H9 (cell line): ENCODE data around the gene USP6NL. TPM values are rescaled to one million over a fixed set of nuclear protein-coding genes. Genes with fewer than 3 reads are reported as not detected.

Source experiments
- DNase-seq: peaks from one replicate; pipeline ENCODE4 v3.0.0-alpha.2; 2017
- H2AFZ ChIP-seq: one replicate; pipeline ENCODE4 v1.6.1; 2013; ENCODE audit warnings: mild to moderate bottlenecking, low read length, control low read depth, moderate library complexity
- H2AK5ac ChIP-seq: 2 replicates; pipeline ENCODE4 v1.6.1; 2013; ENCODE audit warnings: low read length, control low read depth, mixed read lengths; ENCODE audit not compliant: insufficient read length
- H2BK120ac ChIP-seq: one replicate; pipeline ENCODE4 v1.6.1; 2013; ENCODE audit warnings: low read depth, mild to moderate bottlenecking, low read length, control low read depth, inconsistent platforms; ENCODE audit not compliant: poor library complexity, severe bottlenecking
- H2BK12ac ChIP-seq: 2 replicates; pipeline ENCODE4 v1.6.1; 2013; ENCODE audit warnings: low read length, control low read depth, mixed read lengths, low read depth; ENCODE audit not compliant: insufficient read length
- H2BK15ac ChIP-seq: 2 replicates; pipeline ENCODE4 v1.6.1; 2013; ENCODE audit warnings: low read depth, low read length, control low read depth
- H2BK20ac ChIP-seq: one replicate; pipeline ENCODE4 v1.6.1; 2013; ENCODE audit warnings: low read depth, mild to moderate bottlenecking, low read length, control low read depth, inconsistent platforms; ENCODE audit not compliant: poor library complexity, severe bottlenecking
- H2BK5ac ChIP-seq: 2 replicates; pipeline ENCODE4 v1.6.1; 2013; ENCODE audit warnings: low read length, control low read depth, mixed read lengths; ENCODE audit not compliant: insufficient read length
- H3K14ac ChIP-seq: 2 replicates; pipeline ENCODE4 v1.6.1; 2013; ENCODE audit warnings: low read length, control low read depth; ENCODE audit not compliant: insufficient read depth
- H3K18ac ChIP-seq: 2 replicates; pipeline ENCODE4 v1.6.1; 2013; ENCODE audit warnings: low read depth, mild to moderate bottlenecking, mixed read lengths, low read length, control low read depth; ENCODE audit not compliant: insufficient read length
- H3K23ac ChIP-seq: 2 replicates; pipeline ENCODE4 v1.6.1; 2013; ENCODE audit warnings: low read length, control low read depth, mixed read lengths, low read depth; ENCODE audit not compliant: insufficient read length
- H3K23me2 ChIP-seq: 2 replicates; pipeline ENCODE4 v1.6.1; 2013; ENCODE audit warnings: low read depth, mild to moderate bottlenecking, mixed read lengths, low read length, control low read depth; ENCODE audit not compliant: insufficient read length, poor library complexity, severe bottlenecking
- H3K27ac ChIP-seq: 2 replicates; pipeline ENCODE4 v1.5.1; 2013; ENCODE audit warnings: low read length, control low read depth, mixed read lengths, low read depth; ENCODE audit not compliant: insufficient read length
- H3K27me3 ChIP-seq: 2 replicates; pipeline ENCODE4 v1.6.1; 2013; ENCODE audit warnings: low read length, control low read depth, inconsistent platforms; ENCODE audit not compliant: insufficient read depth
- H3K4ac ChIP-seq: 2 replicates; pipeline ENCODE4 v1.6.1; 2013; ENCODE audit warnings: low read depth, mild to moderate bottlenecking, control low read depth, inconsistent platforms, low read length, moderate library complexity
- H3K4me1 ChIP-seq: 2 replicates; pipeline ENCODE4 v1.6.1; 2013; ENCODE audit warnings: low read length, control low read depth, inconsistent platforms; ENCODE audit not compliant: insufficient read depth
- H3K4me2 ChIP-seq: 2 replicates; pipeline ENCODE4 v1.6.1; 2013; ENCODE audit warnings: low read length, control low read depth, mixed read lengths; ENCODE audit not compliant: insufficient read length, insufficient read depth
- H3K56ac ChIP-seq: 2 replicates; pipeline ENCODE4 v1.6.1; 2013; ENCODE audit warnings: low read depth, mild to moderate bottlenecking, mixed read lengths, low read length, control low read depth; ENCODE audit not compliant: insufficient read length
- H3K79me1 ChIP-seq: 2 replicates; pipeline ENCODE4 v1.6.1; 2013; ENCODE audit warnings: low read depth, mild to moderate bottlenecking, moderate library complexity, low read length, control low read depth, inconsistent platforms; ENCODE audit not compliant: insufficient read depth, poor library complexity, severe bottlenecking
- H3K79me2 ChIP-seq: 2 replicates; pipeline ENCODE4 v1.6.1; 2013; ENCODE audit warnings: low read length, control low read depth, inconsistent platforms; ENCODE audit not compliant: insufficient read depth
- H3K9ac ChIP-seq: 2 replicates; pipeline ENCODE4 v1.6.1; 2013; ENCODE audit warnings: low read length, control low read depth, mixed read lengths; ENCODE audit not compliant: insufficient read length; ENCODE audit errors: extremely low read depth
- H3K9me3 ChIP-seq: one replicate; pipeline ENCODE4 v1.6.1; 2013; ENCODE audit warnings: low read depth, low read length, inconsistent platforms; ENCODE audit not compliant: control insufficient read depth
- H3T11ph ChIP-seq: one replicate; pipeline ENCODE4 v1.6.1; 2013; ENCODE audit warnings: mild to moderate bottlenecking, low read length, control low read depth, inconsistent platforms
- H4K20me1 ChIP-seq: one replicate; pipeline ENCODE4 v1.6.1; 2013; ENCODE audit not compliant: control insufficient read depth, insufficient read length, insufficient read depth
- H4K5ac ChIP-seq: 2 replicates; pipeline ENCODE4 v1.6.1; 2013; ENCODE audit warnings: low read depth, mild to moderate bottlenecking, mixed read lengths, low read length, control low read depth; ENCODE audit not compliant: insufficient read length
- H4K8ac ChIP-seq: replicated peaks from 2 replicates; pipeline ENCODE4 v1.6.1; 2013; ENCODE audit warnings: low read length, control low read depth, mixed read lengths, low read depth; ENCODE audit not compliant: insufficient read length
- H4K91ac ChIP-seq: 2 replicates; pipeline ENCODE4 v1.6.1; 2013; ENCODE audit warnings: low read depth, mild to moderate bottlenecking, moderate library complexity, mixed read lengths, low read length, control low read depth; ENCODE audit not compliant: insufficient read length
- H3K27ac Mint-ChIP-seq, 3 experiments: 2 replicates in 2 of 3; 3 replicates in 1 of 3; pipeline ENCODE4 v1.8.0; 2020 to 2021; ENCODE audit warnings: mixed read lengths in 3 of 3, mild to moderate bottlenecking in 1 of 3, moderate library complexity in 1 of 3
- H3K27me3 Mint-ChIP-seq: 2 replicates; pipeline ENCODE4 v1.8.0; 2021; ENCODE audit warnings: low read depth, mild to moderate bottlenecking, moderate library complexity, mixed read lengths
- H3K36me3 Mint-ChIP-seq, 3 experiments: 2 replicates in 2 of 3; 3 replicates in 1 of 3; pipeline ENCODE4 v1.8.0; 2020 to 2021; ENCODE audit warnings: low read depth in 3 of 3, mixed read lengths in 3 of 3; ENCODE audit not compliant: insufficient read depth in 1 of 3
- H3K4me1 Mint-ChIP-seq, 2 experiments: 2 replicates each; pipeline ENCODE4 v1.8.0; 2020; ENCODE audit warnings: mixed read lengths in 2 of 2
- H3K4me3 Mint-ChIP-seq, 2 experiments: 2 replicates in 1 of 2; 3 replicates in 1 of 2; pipeline ENCODE4 v1.8.0; 2020 to 2021; ENCODE audit warnings: mild to moderate bottlenecking in 2 of 2, mixed read lengths in 2 of 2, moderate library complexity in 1 of 2
- H3K9me3 Mint-ChIP-seq, 2 experiments: 2 replicates in 1 of 2; 3 replicates in 1 of 2; pipeline ENCODE4 v1.8.0; 2020; ENCODE audit warnings: mild to moderate bottlenecking in 2 of 2, mixed read lengths in 2 of 2, moderate library complexity in 1 of 2
- CTCF ChIP-seq: fragments of 200-600 bp; sonication (generic); conservative IDR thresholded peaks from 3 replicates; pipeline ENCODE4 v1.8.0; 2021; ENCODE audit warnings: antibody characterized with exemption, mild to moderate bottlenecking
- WGBS: extraction: QIAGEN DNeasy Blood & Tissue Kit; methylation state at CpG from one replicate; pipeline ENCODE4 v1.1.7; 2013; ENCODE audit warnings: missing lambda C conversion rate, low lambda C conversion rate, mixed read lengths; ENCODE audit not compliant: insufficient read length; ENCODE audit errors: extremely low coverage; 5-methylcytosine and 5-hydroxymethylcytosine counted together
- total RNA-seq: library from RNA; stranded (reverse); gene quantifications from 2 replicates; pipeline ENCODE4 v1.2.1, GENCODE V29; 2021

The USP6NL gene
- total RNA-seq, 1 experiment from 2014 or later: 28.3 TPM

GRCh38 chr10:11588873-11589574, 22.4 kb downstream of the USP6NL start:
- no peak overlapping the region for H3K4me2 ChIP-seq
- WGBS: no CpG with 5 or more reads among the region's 3 CpGs
- H3K23ac ChIP-seq: no peak overlapping the region
- H3K79me1 ChIP-seq: peaks cover 13% of the 10 kb centered on the region
- H2AFZ ChIP-seq: no peak overlapping the region
- no peaks in the 10 kb centered on the region for H3K4me1 ChIP-seq
- H3K9ac ChIP-seq: no peak overlapping the region
- peaks cover 9% of the 10 kb centered on the region for H3K79me2 ChIP-seq
- no peaks in the 10 kb centered on the region for H3K9me3 ChIP-seq
- H2BK15ac ChIP-seq: no peak overlapping the region
- no peak overlapping the region for H2BK12ac ChIP-seq
- H3K27me3 ChIP-seq: no peaks in the 10 kb centered on the region
- peaks cover 7 to 13% of the 10 kb centered on the region in 2 experiments for H3K9me3 Mint-ChIP-seq
- H3K14ac ChIP-seq: no peak overlapping the region
- no peaks in the 10 kb centered on the region for H3K23me2 ChIP-seq
- H2BK120ac ChIP-seq: no peak overlapping the region
- peaks cover 20 to 28% of the 10 kb centered on the region in 2 experiments for H3K4me1 Mint-ChIP-seq
- H3K27me3 Mint-ChIP-seq: no peaks in the 10 kb centered on the region
- H3K18ac ChIP-seq: no peak overlapping the region
- no peak overlapping the region for H3T11ph ChIP-seq
- H3K56ac ChIP-seq: no peak overlapping the region
- no peak overlapping the region for H3K4ac ChIP-seq
- no peak overlapping the region for H3K4me3 Mint-ChIP-seq
- TF ChIP-seq CTCF: no peak
- H4K5ac ChIP-seq: no peak overlapping the region
- H4K20me1 ChIP-seq: no peaks in the 10 kb centered on the region
- no peak overlapping the region for H4K91ac ChIP-seq
- H2BK5ac ChIP-seq: no peak overlapping the region
- H3K36me3 Mint-ChIP-seq: peaks cover 20 to 24% (median 23%) of the 10 kb centered on the region in 3 experiments
- H3K27ac ChIP-seq: no peak overlapping the region
- no peak overlapping the region for H3K27ac Mint-ChIP-seq
- H2AK5ac ChIP-seq: no peak overlapping the region
- H4K8ac ChIP-seq: no peak overlapping the region
- no peak for DNase-seq
- no peak overlapping the region for H2BK20ac ChIP-seq
